Activated CD8-positive, alpha-beta memory T cell treated with anti-CD3 and anti-CD28 coated beads, Interleukin-2, amount 50 U/mL, for 24 hours (primary cell): ENCODE measurements around the gene FAM107B.
"Not testable (repeated sequence)": the region's sequence is repeated elsewhere in the genome, so short reads cannot be mapped to it uniquely, and the experiment has no call there.

Experiments
- DNase-seq: peaks from one replicate; pipeline ENCODE4 v3.0.0-alpha.2; 2020; ENCODE audit errors: extremely low read depth

FAM107B gene

GRCh38 chr10:14774797-14775196 is at the start of gene FAM107B:
Gene FAM107B, minus strand, starts transcription at chr10:14774897. Its CDS starts 234 bp downstream, at chr10:14774663.
- DNase-seq = no peak

DNA sequence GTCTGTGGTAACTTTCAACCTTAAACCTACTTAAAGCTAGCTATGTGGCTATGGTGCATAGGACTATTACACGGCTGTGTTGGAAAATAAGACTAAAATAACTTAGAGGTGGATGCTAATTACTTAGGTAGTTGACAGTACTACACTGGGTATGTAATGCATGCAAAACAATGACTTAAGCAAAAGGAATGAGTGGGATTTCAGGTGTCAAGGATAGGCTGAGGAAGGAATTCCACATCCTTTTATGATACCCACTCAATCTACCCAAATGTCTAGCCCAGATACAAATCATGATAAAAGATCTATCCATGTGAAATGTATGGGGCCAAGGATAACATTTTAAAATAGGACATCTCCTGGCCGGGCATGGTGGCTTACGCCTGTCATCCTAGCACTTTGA is 49.3 kb upstream of the FAM107B start:
- no peak for DNase-seq

- no peak for DNase-seq
These were observed 48.4 kb upstream of the FAM107B start for GRCh38 chr10:14822879-14823755.

DNA sequence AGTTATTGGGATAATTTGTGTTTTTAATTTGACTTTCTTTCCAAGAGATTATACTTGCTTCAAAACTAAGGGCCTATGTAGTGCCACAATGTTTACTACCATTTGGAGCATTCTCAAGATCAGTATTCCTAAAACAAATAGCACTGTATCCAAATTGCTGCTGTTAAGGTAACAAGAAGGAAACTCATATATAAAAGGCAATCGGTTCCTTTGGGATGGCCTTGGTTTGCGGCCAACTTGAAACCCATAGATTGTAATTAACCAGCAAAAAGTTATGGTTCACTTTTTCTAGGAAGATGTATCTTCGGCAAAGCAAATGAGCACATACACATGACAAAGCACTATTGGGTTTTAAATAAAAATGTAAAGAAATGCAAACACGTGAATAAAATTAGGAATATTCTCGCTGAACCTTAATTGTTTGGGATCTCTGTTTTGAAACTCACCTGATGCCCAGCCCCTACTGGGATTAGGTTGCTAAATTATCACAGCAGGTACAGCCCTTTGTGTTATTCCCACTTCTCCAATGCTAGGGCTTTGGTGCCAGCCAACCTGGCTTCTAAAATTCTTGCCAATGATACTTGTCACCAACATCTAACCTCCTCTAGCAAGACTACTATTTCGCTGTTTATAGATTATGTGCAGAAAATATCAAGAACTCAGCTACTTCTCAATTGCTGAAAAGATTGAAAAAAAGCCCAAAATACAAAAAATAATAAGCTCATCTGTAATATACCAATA is 47.1 kb upstream of the FAM107B start:
- no peak for DNase-seq

- DNase-seq = no peak
These were observed 46.1 kb upstream of the FAM107B start for GRCh38 chr10:14820775-14821154.

DNA sequence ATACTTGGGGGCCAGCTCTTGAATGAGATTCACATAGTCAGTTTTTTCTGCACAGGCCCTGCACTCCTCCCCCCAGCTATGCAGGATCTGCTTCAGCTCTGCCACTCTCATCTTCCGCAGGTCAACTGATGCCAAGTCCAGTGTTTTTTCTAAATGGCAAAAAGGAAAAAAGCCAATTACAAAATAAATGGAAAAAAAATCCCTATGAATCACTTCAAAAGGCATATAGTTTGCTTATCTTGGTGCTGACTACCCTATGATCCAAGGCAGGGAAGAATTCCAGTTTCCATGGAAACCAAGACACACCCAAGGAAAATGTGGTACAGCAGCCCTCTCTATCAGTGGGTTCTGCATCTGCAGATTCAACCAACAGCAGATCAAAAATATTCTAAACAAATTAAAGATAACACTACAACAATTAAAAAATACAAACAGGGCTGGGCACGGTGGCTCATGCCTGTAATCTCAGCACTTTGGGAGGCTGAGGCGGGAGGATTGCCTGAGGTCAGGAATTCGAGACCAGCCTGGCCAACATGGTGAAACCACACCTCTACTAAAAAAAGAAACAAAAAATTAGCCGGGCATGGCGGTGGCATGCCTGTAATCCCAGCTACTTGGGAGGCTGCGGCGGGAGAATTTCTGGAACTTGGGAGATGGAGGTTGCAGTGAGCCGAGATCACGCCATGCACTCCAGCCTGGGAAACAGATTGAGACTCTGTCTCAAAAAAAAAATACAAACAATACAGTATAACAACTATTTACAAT is 45.5 kb upstream of the FAM107B start:
- no peak for DNase-seq

DNA sequence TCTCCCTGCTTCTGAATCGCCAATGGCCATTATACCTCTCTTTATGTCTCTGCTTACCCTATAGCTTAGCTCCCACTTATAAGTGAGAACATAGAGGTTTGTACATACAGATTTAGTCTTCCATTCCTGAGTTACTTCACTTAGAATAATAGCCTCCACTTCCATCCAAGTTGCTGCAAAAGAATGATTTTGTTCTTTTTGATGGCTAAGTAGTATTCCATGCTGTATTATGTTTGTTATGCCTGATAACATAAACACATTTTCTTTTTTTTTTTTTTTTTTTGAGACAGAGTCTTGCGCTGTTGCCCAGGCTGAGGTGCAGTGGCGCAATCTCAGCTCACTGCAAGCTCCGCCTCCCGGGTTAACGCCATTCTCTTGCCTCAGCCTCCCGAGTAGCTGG is 42.0 kb upstream of the FAM107B start:
- not testable (repeated sequence) for DNase-seq

DNA sequence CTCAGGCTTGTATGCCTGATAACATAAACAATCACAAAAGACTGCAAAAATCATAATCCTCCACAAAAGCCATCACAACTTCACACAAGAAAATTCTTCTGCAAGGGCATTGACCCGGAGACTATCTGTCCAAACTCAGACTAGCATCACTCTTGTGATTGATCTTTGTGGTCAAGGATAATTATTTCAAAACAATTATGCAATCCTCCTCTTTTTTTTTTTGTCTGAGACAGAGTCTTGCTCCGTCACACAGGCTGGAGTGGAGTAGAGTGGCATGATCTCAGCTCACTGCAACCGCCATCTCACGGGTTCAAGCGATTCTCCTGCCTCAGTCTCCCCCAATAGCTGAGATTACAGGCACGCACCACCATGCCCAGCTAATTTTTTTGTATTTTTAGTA is 41.0 kb upstream of the FAM107B start:
- DNase-seq = no peak

- DNase-seq = no peak
These were observed 37.6 kb upstream of the FAM107B start for GRCh38 chr10:14812271-14812670.

DNA sequence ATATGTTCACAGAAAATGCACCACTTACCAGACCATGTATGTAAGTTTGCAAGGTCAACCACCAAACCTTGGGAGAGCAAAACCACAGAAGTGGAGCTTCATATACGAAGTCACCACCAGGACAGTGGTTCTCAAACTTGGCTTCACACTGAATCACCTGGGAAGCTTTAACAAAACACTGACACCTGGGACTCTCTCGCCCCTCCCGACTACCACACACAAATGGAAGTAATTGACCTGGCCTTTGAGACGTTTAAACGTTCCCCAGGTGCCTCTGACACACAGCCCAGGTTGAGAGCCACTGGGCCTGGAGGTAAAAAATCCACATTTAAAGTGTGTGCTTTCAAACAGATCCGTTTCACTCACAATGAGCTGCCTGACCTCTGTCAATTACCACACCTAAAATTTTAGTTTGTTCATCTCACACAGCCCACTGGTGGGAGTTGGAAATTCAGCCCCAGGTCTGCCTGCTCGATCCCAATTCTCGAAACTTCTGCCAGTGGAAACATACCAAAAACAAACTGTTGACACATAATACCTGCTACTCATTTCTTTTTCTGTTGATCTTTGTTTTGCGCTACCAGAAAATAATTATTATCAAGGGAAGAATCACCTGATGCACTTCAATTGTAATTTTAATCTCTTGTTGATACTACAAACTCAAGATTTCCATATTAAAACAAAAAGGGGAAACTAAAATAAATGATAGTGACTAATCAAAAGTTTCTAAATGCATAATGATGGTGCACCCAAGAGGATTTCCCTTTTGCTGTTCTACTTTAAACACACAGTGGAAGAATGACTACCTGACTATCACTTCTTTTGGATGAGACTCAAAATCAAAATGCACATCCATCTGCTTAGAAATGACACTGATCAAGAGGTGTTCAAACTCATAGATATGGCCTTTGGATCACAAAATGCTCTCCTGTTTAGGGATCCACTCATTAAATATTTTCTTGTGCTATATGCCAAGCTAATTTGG is 36.6 kb upstream of the FAM107B start:
- no peak for DNase-seq

GRCh38 chr10:14806318-14806717 is 31.6 kb upstream of the FAM107B start:
- DNase-seq = no peak

GRCh38 chr10:14803827-14804226 is 29.1 kb upstream of the FAM107B start:
- no peak for DNase-seq

DNA sequence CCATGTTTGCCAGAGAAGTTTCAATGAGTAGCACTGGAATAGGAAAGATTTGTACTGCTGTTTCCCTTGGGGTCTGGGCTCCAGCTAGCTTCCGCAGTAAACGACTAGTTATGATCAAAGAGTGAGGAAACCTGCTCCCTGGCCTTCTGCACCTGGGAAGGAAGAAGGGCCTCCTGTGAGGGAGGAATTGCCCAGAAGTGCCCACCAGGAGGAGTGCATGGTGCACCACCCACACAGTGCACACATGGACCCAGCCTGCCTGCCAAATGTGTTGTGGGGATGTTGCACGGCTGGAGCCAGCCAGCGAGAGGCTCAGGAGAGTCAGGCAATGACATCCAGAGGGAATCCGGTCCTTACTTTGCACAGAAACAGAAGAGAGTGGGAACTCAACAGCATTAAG is 27.0 kb upstream of the FAM107B start:
- DNase-seq = no peak

GRCh38 chr10:14800397-14800796 is 25.7 kb upstream of the FAM107B start:
- no peak for DNase-seq

DNA sequence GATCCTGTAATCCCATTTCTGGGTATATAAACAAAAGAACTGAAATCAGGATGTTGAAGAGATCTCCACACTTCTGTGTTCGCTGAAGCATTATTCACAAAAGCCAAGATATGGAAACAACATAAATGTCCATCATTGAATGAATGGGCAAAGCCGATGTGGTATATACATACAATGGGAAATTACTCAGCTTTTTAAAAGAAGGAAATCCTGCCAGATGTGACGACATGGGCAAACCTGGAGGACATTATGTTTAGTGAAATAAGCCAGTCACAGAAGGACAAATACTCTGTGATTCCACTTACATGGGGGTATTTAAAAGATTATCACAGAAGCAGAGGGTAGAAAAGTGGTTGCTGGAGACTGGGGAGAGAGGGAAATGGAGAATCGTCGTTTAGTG is 23.9 kb upstream of the FAM107B start:
- DNase-seq = no peak

GRCh38 chr10:14787938-14788337 is 13.2 kb upstream of the FAM107B start:
- no peak for DNase-seq

GRCh38 chr10:14784459-14785055 is 9.9 kb upstream of the FAM107B start:
- no peak for DNase-seq

- DNase-seq = no peak
These were observed 8.1 kb upstream of the FAM107B start for GRCh38 chr10:14782691-14783363.

- DNase-seq = no peak
These were observed 7.1 kb upstream of the FAM107B start for GRCh38 chr10:14781763-14782162.

DNA sequence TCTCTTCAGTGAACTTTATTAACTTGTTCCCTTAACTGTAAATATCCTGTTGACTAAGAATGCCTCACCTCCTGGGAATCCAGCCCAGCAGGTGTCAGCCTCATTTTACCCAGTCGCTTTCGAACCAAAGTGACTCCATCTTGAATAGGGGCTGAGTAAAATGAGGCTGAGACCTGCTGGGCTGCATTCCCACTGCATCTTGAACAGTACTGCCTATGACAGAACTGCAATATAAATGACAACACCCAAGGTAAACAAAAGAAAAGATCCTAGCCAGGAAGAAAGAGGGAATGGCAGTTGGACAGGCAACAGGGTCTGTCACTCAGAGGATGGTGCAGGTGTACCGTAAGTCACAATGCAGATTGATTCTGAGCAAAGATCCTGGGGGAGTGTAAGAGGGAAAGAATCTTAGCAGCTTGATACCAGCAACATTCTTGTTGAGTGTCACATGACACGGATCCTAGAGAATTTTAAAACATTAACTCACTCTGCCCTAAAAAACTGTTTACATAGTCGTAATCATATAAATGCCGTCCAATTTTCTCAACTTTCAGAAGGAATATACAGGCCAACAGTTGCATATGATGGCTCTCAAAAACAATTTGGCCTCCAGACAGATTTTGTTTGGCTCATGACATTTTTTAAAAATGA is 4.4 kb upstream of the FAM107B start:
- no peak for DNase-seq
